GM19468 (cell line): ENCODE measurements around the gene AUH.

Source experiments
- ATAC-seq: cut with Tn5 transposase; IDR thresholded peaks from one replicate; pipeline ENCODE4 v1.9.1; 2021; ENCODE audit warnings: mild to moderate bottlenecking, moderate library complexity, moderate number of reproducible peaks; ENCODE audit not compliant: unreplicated experiment; ENCODE audit errors: extremely low read depth

Gene AUH

DNA sequence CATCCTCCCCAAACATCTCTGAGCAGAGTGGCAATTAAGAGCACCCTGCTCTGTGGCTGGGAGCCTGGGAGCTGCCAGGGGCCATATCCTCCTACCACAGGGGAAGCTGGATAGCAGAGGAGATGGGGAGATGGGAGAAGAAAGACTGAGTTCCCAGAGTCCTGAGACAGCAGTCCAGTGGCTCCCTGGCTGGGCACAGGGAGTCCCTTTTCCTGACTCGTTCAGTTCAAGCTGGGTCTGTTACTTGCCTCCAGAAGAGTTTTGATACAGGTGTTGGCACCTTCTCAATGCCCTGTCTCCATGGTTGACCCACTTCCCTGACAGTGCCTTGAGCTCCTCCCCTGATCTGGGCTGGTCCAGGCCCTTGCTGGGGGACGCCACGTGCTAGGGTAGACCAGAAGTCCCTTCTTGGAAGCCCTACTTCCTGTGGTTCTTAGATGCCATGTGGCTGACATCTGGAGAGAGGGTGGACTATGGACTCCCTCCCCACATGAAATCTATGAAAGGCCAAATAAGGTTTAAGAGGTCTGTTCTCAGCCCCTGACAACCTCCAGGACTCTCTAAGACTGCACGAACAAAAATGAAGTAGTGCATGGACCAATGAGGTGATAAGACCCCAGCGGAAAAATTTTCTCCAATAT lies 166.2 kb downstream of the AUH start:
- ATAC-seq = no peak

- no peak for ATAC-seq
Observed at GRCh38 chr9:91193658-91194391, 167.9 kb downstream of the AUH start.

GRCh38 chr9:91193087-91193657 lies 168.5 kb downstream of the AUH start:
- ATAC-seq = no peak

GRCh38 chr9:91192381-91193086 lies 169.2 kb downstream of the AUH start:
- ATAC-seq = no peak

GRCh38 chr9:91191411-91192380 lies 170.0 kb downstream of the AUH start:
- no peak for ATAC-seq

- ATAC-seq = no peak
Observed at GRCh38 chr9:91190062-91190461, 171.7 kb downstream of the AUH start.

DNA sequence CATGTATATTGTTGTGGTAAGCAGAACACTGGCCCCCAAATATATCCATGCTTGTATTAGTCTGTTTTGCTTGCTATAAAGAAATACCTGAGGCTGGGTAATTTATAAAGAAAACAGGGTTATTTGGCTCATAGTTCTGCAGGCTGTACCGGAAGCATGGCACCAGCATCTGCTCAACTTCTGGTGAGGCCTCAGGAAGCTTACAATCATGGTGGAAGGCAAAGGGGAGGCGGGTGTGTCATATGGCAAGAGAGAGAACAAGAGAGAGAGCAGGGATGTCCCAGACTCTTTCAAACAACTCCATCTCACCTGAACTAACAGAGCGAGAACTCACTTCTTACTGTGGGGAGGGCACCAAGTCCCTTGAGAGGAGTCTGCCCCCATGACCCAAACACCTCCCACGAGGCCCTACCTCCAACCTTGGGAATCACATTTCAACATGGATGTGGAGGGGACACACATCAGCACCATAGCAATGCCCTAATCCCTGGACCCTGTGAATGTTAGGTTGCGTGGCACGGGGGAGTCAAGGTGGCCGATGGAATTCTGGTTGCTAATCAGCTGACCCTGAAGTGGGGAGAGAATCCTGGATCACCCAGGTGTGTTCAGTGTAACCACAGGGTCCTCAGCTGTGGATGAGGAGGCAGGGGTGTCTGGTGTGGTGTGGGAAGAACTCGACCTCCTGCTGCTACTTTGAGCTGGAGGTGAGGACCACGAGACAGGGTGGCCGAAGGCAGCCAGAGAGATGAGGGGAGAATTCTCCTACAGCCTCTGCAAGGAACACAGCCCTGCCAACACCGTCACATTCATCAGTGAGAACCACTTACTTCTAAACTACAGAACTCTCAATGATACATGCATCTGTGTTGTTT lies 172.8 kb downstream of the AUH start:
- ATAC-seq = no peak

DNA sequence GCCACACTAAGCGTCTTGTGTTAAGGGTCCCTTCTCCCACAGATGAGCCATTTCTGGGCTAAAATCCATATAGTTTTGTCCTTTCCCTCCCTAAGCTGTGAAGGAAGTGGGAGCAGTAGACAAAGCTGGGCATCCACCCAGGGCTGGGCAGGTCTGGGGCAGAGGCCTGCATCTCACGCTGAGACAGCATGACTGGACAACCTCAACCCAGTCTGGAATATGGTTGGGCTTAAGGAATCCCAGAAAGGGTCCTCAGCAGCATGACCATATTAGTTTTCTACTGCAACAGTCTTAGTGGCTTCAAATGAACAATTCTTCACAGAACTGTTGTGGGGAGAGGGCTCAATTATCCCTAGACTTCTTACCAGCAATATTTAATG lies 173.8 kb downstream of the AUH start:
- ATAC-seq = no peak

DNA sequence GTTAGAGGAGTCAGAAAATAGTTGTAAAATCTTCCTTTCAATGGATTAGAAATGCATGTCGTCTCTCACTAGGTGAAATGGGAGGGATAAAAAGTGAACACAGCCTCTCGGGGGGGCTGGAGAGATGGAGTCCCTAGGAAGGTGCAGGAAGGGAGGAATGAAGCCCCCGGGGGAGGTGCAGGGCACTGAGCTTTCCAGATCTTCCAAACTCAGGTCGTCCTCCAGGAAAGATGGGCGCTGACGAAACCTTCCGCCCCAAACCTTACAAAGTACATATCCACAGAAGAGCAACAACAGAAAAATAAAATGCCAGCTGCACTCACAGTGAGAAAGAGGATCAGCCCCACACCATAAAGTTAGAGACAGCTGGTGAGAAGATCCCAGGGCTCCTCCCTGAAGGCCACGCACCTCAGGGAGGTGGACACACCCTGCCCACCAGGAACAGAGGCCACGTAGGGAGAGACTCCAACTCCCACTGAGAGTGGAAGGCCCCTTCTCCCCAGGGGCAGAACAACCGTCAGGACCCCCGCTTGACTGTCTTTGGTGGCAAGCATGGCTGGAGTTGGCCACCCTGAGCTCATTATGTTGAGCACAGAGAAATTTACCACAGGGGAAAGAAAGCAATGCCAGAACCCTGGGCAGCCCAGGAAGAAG lies 174.3 kb downstream of the AUH start:
- ATAC-seq = no peak

DNA sequence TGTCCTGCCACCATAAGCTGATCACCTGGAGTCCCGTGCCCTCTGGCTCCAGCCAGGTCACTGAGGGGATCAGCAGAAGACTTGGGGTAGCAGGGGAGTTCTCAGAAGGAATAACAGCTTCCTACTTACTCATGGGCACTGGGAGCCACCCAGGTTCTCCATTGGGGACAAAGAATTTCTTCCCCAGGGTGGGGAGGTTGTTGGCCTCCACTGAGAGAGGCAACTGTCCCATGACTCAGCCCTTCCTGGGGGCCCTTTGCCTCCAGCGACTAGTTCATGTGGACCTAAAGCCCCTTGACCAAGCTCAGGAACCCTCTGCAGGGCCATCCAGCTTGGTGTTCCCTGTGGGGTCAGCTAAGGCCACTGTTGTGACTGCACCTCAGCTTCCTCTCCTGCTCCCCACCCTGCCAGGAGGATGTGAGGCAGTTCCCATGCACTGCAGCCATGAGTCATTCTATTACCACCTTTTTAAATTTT lies 175.0 kb downstream of the AUH start:
- no peak for ATAC-seq

DNA sequence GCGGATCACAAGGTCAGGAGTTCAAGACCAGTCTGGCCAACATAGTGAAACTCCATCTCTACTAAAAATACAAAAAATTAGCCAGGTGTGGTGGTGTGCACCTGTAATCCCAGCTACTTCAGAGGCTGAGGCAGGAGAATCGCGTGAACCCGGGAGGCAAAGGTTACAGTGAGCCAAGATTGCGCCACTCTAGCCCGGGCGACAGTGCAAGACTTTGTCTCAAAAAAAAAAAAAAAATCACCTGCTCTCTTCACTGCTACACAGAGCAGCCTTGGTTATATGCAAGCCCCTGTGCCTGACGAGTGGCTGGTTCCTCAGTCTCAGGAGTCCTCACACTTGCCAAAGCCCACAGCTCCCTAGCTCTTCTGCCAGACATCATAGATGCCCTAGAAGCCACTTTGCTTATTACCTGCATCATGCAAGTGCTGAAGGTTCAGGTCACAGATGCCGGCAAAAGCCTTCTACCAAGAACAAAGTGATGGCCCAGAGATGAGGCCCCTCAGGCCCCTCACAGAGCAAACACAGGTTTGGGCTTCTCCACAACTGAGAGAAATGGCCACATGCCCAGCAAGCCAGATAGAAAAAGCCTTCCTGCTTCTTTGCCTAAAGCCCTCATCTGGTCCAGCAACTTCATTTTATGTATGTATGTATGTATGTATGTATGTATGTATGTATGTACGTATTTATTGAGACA lies 176.4 kb downstream of the AUH start:
- ATAC-seq = no peak

GRCh38 chr9:91182429-91183225 lies 179.1 kb downstream of the AUH start:
- ATAC-seq = no peak

DNA sequence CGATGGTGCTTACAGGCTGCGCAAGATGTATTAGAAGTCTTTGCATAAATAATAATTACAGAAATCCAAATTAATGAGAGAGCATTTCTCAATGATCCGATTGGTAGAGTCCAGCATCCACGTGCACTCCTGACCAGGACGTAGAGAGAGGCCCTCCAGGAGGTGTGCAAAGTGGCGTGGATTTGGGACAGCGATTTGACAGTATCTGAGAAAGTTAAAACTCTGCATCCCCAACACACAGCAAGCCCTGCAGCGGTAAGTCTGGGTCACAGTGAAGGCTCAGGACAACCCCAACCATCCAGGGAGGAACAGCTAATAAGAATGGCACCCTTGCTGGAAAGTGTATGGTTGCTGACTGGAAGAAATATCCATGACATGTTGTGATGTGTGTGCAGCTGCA lies 180.2 kb downstream of the AUH start:
- no peak for ATAC-seq

GRCh38 chr9:91180930-91181268 lies 180.8 kb downstream of the AUH start:
- ATAC-seq = no peak

GRCh38 chr9:91180240-91180929 lies 181.3 kb downstream of the AUH start:
- ATAC-seq = no peak

DNA sequence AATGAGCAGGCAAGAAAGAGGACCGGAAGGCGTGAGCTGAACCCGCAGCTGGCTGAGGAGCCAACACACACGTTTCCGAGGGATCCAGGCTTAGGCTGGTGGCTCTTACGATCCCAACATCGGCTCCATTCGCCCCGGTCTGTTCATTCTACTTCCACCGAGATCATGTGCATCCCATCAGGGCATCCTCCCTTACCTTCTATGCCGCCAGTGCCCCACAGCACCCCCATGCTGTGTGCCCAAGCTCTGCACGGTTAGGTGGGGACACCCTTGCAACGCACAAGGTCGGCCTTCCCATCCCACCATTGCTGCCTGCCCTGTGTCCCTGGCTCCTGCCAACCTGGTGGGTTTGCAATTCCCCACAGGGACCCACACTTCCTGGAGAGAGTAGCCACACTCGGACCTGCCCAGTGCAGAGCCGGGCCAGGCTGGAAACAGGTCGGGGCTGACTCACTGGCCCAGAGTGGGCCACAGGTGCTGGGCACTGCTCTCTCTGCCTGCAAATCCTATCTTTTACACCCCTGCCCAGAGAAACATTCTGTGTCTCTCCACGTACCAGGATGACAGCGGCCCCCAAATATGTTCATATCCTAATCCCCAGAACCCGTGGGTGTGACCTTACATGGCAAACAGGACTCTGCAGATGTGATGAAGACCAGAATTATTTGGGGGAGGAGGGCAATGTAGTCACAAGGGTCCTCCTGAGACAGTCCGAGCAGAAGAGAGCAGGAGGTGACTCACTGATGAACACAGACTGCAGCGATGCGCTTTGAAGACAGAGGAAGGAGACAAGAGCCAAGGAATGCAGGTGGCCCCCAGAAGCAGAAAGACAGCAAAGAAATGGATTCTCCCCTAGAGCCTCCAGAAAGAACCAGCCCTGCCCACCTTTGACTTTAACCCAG lies 182.2 kb downstream of the AUH start:
- no peak for ATAC-seq
